BJ (cell line): Measurements from ENCODE around the gene SMAP2. TPM values are rescaled to one million over a fixed set of nuclear protein-coding genes. Genes with fewer than 3 reads are reported as not detected.

Source experiments
- CTCF ChIA-PET: fragments of 350-600 bp; formaldehyde crosslinking; extraction: SDS; loops from one replicate; lab custom pipeline; 2021; ENCODE audit warnings: antibody characterized with exemption, inconsistent platforms; lab: Yijun Ruan, JAX
- POLR2A ChIA-PET: fragments of 300-600 bp; sonication (Branson Sonifier 250); formaldehyde crosslinking; extraction: SDS; loops from one replicate; lab custom pipeline; 2021; ENCODE audit warnings: antibody characterized with exemption; lab: Charles Lee
- DNase-seq: peaks from one replicate; pipeline ENCODE4 v3.0.0-alpha.2; 2011; ENCODE audit warnings: low read depth
- H3K27me3 ChIP-seq: 2 replicates; pipeline ENCODE4 v1.6.0; 2011; ENCODE audit warnings: low read length; ENCODE audit not compliant: control insufficient read depth, insufficient read depth
- H3K36me3 ChIP-seq: 2 replicates; pipeline ENCODE4 v1.5.1; 2011; ENCODE audit warnings: low read length; ENCODE audit not compliant: control insufficient read depth, insufficient read depth
- H3K4me3 ChIP-seq: 2 replicates; pipeline ENCODE4 v1.5.1; 2011; ENCODE audit warnings: low read depth, mild to moderate bottlenecking, control low read depth, low read length
- polyA plus RNA-seq: library from polyadenylated mRNA; depleted of rRNA; stranded (reverse); fragments of >200 nt; gene quantifications from 2 replicates; pipeline ENCODE4 v1.2.3, GENCODE V29; 2011
- TF ChIP-seq, protein P1 (sequence below): IDR thresholded peaks from 2 replicates; pipeline ENCODE4 v1.5.1; 2011; ENCODE audit warnings: low read depth, mild to moderate bottlenecking, control low read depth, inconsistent platforms, low read length, moderate library complexity; ENCODE audit not compliant: insufficient read depth

SMAP2 gene
- polyA plus RNA-seq, 1 experiment = 10.2 TPM

DNA sequence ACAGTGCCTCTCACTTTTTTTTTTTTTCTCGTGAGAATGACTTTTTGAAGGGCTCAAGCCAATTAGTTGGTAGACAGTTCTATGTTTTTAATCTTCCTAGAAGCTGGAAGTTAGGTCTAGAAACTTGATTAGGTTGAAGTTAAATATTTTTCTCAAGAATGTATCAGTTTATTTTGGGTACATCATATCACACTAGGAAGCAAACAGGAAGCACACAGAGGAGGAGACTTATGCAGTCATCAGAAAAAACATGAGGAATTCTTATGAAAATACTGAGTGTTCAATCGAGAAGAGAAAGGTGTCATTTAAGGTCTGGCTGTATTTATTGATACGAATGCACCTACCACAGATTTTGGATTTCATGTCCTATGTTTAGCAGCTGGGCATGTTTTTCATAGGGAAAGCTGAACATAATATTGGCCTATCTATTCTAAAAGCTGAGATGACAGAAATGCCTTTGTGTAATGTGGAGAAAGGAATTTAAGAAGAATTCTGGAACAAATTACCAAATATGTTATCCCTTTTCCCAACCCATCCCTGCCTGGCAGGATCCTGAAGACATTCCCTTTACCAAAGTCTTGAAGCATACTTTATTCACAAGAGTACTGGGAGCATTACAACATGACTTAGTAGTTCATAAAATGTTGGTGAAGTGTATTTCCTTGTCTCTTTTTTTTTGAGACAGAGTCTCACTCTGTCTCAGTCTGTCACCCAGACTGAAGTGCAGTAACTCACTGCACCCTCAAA is 59.3 kb downstream of the SMAP2 start:
- DNase-seq = peak; percentile 15
- Histone ChIP-seq H3K36me3 (no peaks in the 10 kb centered on the region), H3K4me3 (no peak overlapping the region), H3K27me3 (no peaks in the 10 kb centered on the region)
- ChIA-PET POLR2A (no interaction called here), CTCF (interaction anchor here (0.6 to 1.7 kb wide), 3 partner anchors 10 to 289 kb away, joined by 3 to 4 read pairs (median 3); no protein-coding TSS in a partner anchor)
- TF ChIP-seq, protein P1, sequence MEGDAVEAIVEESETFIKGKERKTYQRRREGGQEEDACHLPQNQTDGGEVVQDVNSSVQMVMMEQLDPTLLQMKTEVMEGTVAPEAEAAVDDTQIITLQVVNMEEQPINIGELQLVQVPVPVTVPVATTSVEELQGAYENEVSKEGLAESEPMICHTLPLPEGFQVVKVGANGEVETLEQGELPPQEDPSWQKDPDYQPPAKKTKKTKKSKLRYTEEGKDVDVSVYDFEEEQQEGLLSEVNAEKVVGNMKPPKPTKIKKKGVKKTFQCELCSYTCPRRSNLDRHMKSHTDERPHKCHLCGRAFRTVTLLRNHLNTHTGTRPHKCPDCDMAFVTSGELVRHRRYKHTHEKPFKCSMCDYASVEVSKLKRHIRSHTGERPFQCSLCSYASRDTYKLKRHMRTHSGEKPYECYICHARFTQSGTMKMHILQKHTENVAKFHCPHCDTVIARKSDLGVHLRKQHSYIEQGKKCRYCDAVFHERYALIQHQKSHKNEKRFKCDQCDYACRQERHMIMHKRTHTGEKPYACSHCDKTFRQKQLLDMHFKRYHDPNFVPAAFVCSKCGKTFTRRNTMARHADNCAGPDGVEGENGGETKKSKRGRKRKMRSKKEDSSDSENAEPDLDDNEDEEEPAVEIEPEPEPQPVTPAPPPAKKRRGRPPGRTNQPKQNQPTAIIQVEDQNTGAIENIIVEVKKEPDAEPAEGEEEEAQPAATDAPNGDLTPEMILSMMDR = no peak

DNA sequence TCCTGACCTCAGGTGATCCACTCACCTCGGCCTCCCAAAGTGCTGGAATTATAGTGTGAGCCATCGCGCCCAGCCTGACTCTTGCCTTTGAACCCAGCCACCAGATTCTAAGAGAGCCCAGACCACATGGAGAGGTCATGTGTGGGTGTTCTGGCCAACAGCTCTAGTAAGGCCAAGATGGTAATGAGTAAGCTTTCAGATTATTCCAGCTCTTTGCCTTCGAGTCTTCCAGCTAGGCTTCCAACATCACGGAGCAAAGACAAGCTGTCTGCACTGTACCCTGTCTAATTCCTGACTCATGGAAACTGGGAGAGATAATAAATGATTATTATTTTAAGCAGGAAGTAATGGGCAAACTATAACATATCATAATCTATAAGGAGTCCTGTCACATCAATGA is 61.9 kb downstream of the SMAP2 start:
- ChIA-PET CTCF (interaction anchor here (1.4 to 2.6 kb wide), 2 partner anchors 120 to 292 kb away, joined by 3 to 10 read pairs; no protein-coding TSS in a partner anchor), POLR2A (no interaction called here)
- H3K36me3 ChIP-seq = no peaks in the 10 kb centered on the region
- TF ChIP-seq, protein P1 = no peak
- H3K4me3 ChIP-seq = no peak overlapping the region
- DNase-seq = no peak
- no peaks in the 10 kb centered on the region for H3K27me3 ChIP-seq

DNA sequence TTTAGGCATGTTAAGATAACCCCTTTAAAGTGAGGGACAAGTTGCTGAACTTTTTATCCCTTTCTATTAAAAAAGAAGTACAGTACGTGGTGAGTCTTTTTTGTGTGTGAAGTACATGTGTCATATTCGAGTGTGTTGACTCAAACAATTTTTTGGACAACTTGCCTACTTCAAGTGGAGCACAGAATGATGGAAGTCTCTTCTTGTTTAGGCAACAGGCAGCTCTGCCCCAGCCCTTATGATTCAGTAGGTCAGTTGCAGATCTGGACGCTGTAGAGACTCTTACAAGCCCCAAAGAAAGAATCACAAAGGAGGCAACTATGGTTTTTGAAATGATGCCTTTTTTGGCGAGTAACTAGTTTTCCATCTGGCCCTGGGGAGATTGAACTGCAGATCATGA is 62.3 kb downstream of the SMAP2 start:
- H3K36me3 ChIP-seq = no peaks in the 10 kb centered on the region
- POLR2A ChIA-PET = no interaction called here
- H3K4me3 ChIP-seq = no peak overlapping the region
- DNase-seq = no peak
- CTCF ChIA-PET = interaction anchor here (1.4 to 2.6 kb wide), 2 partner anchors 121 to 292 kb away, joined by 3 to 10 read pairs; no protein-coding TSS in a partner anchor
- TF ChIP-seq, protein P1 = no peak
- no peaks in the 10 kb centered on the region for H3K27me3 ChIP-seq

DNA sequence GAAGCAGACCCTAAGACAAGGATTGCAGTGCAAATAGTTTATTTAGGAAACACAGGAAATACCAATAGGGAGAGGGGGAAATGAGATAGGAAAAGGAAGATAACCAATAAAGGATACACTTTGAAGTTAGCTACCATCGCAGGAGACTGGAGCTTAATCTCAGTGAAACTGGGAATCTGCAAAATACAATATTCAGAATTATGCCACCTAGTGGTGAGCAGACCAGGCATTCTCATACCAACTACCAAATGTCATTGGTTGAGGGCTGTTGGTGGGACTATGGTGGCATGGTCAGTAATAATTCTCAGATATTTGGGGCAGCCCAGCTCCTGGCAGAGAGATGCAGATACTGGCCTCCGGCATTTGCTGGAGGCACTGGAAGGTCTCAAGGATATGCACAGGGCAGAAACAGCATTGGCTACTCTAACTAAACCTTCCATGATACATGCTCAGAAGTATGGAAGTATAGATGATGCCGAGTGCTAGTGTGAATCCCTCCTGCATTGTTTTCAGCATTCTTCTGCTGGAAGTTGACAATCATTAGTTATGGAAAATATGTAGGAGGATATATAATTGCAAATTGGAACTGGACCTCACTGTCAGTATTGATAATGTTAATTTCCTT is 65.0 kb downstream of the SMAP2 start:
- TF ChIP-seq, protein P1 = peak; percentile 67
- H3K27me3 ChIP-seq = no peaks in the 10 kb centered on the region
- no peak overlapping the region for H3K4me3 ChIP-seq
- no peak for DNase-seq
- H3K36me3 ChIP-seq = no peaks in the 10 kb centered on the region
- ChIA-PET POLR2A (no interaction called here), CTCF (interaction anchor here (0.6 to 3.9 kb wide), 15 partner anchors 8 to 296 kb away, joined by 3 to 28 read pairs (median 4); partner anchors contain the start of gene ZFP69B)

DNA sequence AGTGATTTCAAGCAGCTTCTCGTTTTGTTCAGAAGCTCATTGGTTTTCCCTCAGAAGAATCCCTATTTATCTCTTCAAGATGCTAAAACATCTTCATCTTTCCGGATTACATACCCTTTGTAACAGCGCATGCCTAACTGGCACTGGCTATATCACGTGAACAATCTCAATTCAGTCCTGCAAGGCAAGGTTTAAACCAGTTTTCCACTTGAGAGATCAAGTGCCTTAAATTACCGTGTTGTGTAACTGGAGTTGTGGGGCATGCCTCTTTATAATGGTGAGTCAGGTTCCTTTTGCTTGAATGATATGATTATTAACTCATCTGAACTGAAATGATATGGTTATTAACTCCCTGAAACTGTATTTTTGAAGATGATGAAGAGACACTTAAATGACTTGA is 65.7 kb downstream of the SMAP2 start:
- CTCF ChIA-PET = interaction anchor here (1.3 to 3.9 kb wide), 5 partner anchors 9 to 295 kb away, joined by 3 to 28 read pairs (median 5); partner anchors contain the start of gene ZFP69B
- POLR2A ChIA-PET = no interaction called here
- Histone ChIP-seq H3K36me3 (no peaks in the 10 kb centered on the region), H3K4me3 (no peak overlapping the region), H3K27me3 (no peaks in the 10 kb centered on the region)
- TF ChIP-seq, protein P1 = no peak
- no peak for DNase-seq
